HepG2 (cell line): ENCODE measurements around the gene NIFK. TPM values are rescaled to one million over a fixed set of nuclear protein-coding genes. Genes with fewer than 3 reads are reported as not detected.
"Not testable (repeated sequence)": the region's sequence is repeated elsewhere in the genome, so short reads cannot be mapped to it uniquely, and the experiment has no call there.

Experiments used
- ATAC-seq: fragments of 200-7000 bp; cut with Tn5 transposase; 3 replicates; pipeline ENCODE4 v1.9.1; 2020; ENCODE audit warnings: mild to moderate bottlenecking, moderate library complexity
- BruUV-seq: library from RNA; stranded (reverse); fragments of 400-500 nt; replicated peaks from 2 replicates; lab custom pipeline; 2021; lab: Mats Ljungman, UMichigan
- CTCF ChIA-PET: fragments of 300-600 bp; formaldehyde crosslinking; extraction: SDS; loops from one replicate; lab custom pipeline; 2021; ENCODE audit warnings: low total read pairs, inconsistent platforms, low intra/inter-chr PET ratio; lab: Yijun Ruan, JAX
- POLR2A ChIA-PET: fragments of 350-600 bp; sonication (Branson Sonifier 250); formaldehyde crosslinking; loops from one replicate; lab custom pipeline; 2020; ENCODE audit warnings: antibody characterized with exemption, inconsistent platforms; lab: Yijun Ruan, JAX
- DNase-seq: peaks from one replicate; pipeline ENCODE4 v3.0.0-alpha.2; 2015; ENCODE audit warnings: low spot score
- FAIRE-seq: peaks from 3 replicates; lab custom pipeline; 2011; peaks lifted over from hg19 to GRCh38; lab: Jason Lieb, UNC
- H2AFZ ChIP-seq: one replicate; pipeline ENCODE4 v1.6.1; 2011; ENCODE audit warnings: low read length, inconsistent platforms
- H3K27ac ChIP-seq: fragments of 300-600 bp; 3 replicates; pipeline ENCODE4 v1.8.0; 2011; ENCODE audit warnings: mixed run types, mild to moderate bottlenecking, mixed read lengths, low read length, inconsistent platforms; ENCODE audit not compliant: insufficient read depth; ENCODE audit errors: extremely low read length
- H3K27me3 ChIP-seq, 2 experiments: fragments of 200-600 bp in 1 of 2; 2 replicates in 1 of 2; 3 replicates in 1 of 2; pipeline versions ENCODE4 v1.6.0 to v1.8.0; 2011; ENCODE audit warnings: low read length in 2 of 2, mild to moderate bottlenecking in 2 of 2, moderate library complexity in 2 of 2, inconsistent platforms in 1 of 2; ENCODE audit not compliant: insufficient read depth in 2 of 2, control insufficient read depth in 1 of 2
- H3K36me3 ChIP-seq, 2 experiments: fragments of 200-600 bp in 1 of 2; replicated peaks in 1 of 2; 2 replicates in 1 of 2; 3 replicates in 1 of 2; pipeline versions ENCODE4 v1.5.1 to v1.8.0; 2011; ENCODE audit warnings: low read length in 2 of 2, inconsistent platforms in 1 of 2; ENCODE audit not compliant: insufficient read depth in 2 of 2, control insufficient read depth in 1 of 2
- H3K4me1 ChIP-seq: 2 replicates; pipeline ENCODE4 v1.5.1; 2012; ENCODE audit warnings: low read length, inconsistent platforms; ENCODE audit not compliant: insufficient read depth
- H3K4me2 ChIP-seq: 2 replicates; pipeline ENCODE4 v1.6.0; 2011; ENCODE audit warnings: low read depth, low read length, inconsistent platforms
- H3K4me3 ChIP-seq, 3 experiments: fragments of 200-600 bp in 1 of 3; sonication (generic), shearing (Covaris generic) in 1 of 3; replicated peaks in 1 of 3; 2 replicates each; pipeline ENCODE4 v1.5.1; 2011 to 2016; ENCODE audit warnings: low read length in 3 of 3, inconsistent platforms in 2 of 3, low read depth in 2 of 3, mild to moderate bottlenecking in 2 of 3, control low read depth in 1 of 3, mixed read lengths in 1 of 3; ENCODE audit not compliant: insufficient read depth in 1 of 3
- H3K79me2 ChIP-seq: one replicate; pipeline ENCODE4 v1.6.1; 2011; ENCODE audit warnings: low read length, inconsistent platforms; ENCODE audit not compliant: insufficient read depth
- H3K9ac ChIP-seq: 2 replicates; pipeline ENCODE4 v1.6.0; 2011; ENCODE audit warnings: mild to moderate bottlenecking, low read depth, low read length, inconsistent platforms; ENCODE audit not compliant: insufficient read depth
- H3K9me3 ChIP-seq: 2 replicates; pipeline ENCODE4 v1.5.1; 2012; ENCODE audit warnings: mild to moderate bottlenecking, low read length
- H4K20me1 ChIP-seq: 2 replicates; pipeline ENCODE4 v1.6.0; 2011; ENCODE audit warnings: inconsistent platforms, mild to moderate bottlenecking, low read length, moderate library complexity; ENCODE audit not compliant: insufficient read depth
- BHLHE40 ChIP-seq: IDR thresholded peaks from 2 replicates; pipeline ENCODE4 v1.6.1; 2011; ENCODE audit warnings: low read length, improper control_type of control experiment
- GABPB1 ChIP-seq: IDR thresholded peaks from 2 replicates; pipeline ENCODE4 v1.6.1; 2016; ENCODE audit warnings: mild to moderate bottlenecking, missing genetic modification reagents, moderate library complexity, missing compliant biosample characterization
- TBX2 ChIP-seq: sonication (generic); formaldehyde crosslinking; IDR thresholded peaks from 2 replicates; pipeline ENCODE4 v1.5.0; 2020; ENCODE audit warnings: missing genetic modification reagents, mild to moderate bottlenecking, borderline replicate concordance
- ZC3H13 ChIP-seq: sonication (generic); formaldehyde crosslinking; IDR thresholded peaks from 2 replicates; pipeline ENCODE4 v1.8.1; 2023; ENCODE audit warnings: mild to moderate bottlenecking, missing genetic modification reagents, moderate library complexity
- ZNF274 ChIP-seq: sonication (generic); formaldehyde crosslinking; IDR thresholded peaks from 2 replicates; pipeline ENCODE4 v1.5.1; 2020; ENCODE audit warnings: mild to moderate bottlenecking, missing genetic modification reagents
- ZNF567 ChIP-seq: sonication (generic); formaldehyde crosslinking; IDR thresholded peaks from 2 replicates; pipeline ENCODE4 v1.8.1; 2023; ENCODE audit warnings: mild to moderate bottlenecking, missing genetic modification reagents, borderline replicate concordance
- ZNF772 ChIP-seq: sonication (generic); formaldehyde crosslinking; IDR thresholded peaks from 2 replicates; pipeline ENCODE4 v1.5.0; 2020; ENCODE audit warnings: mild to moderate bottlenecking, missing genetic modification reagents
- WGBS: methylation state at CpG from one replicate; pipeline ENCODE4 v1.1.6; 2017; ENCODE audit warnings: low lambda C conversion rate; 5-methylcytosine and 5-hydroxymethylcytosine counted together
- in situ Hi-C: cut with HindIII; loops from 2 replicates; pipeline ENCODE4 v1.10.0; 2017; ENCODE audit warnings: low pct_unique_long_range_greater_than_20kb; ENCODE audit not compliant: extremely low pct_ligation_motif_present
- intact Hi-C: fragments of 100-400 bp; cut with micrococcal nuclease; formaldehyde crosslinking; loops from one replicate; pipeline ENCODE4 v1.10.0; 2022; ENCODE audit not compliant: unreplicated experiment
- polyA plus RNA-seq, 8 experiments: library from polyadenylated mRNA; depleted of rRNA in 3 of 8; stranded (reverse) in 7 of 8; unstranded in 1 of 8; fragments of >200 nt; fragmentation: Illumina TruSeq in 4 of 8; extraction: Trizol in 4 of 8; gene quantifications; 2 replicates each; pipeline versions ENCODE4 v1.2.1 to v1.2.3, GENCODE V29; 2011 to 2016; ENCODE audit warnings: low read depth in 4 of 8, missing spikeins in 1 of 8, mixed read lengths in 1 of 8; ENCODE audit not compliant: insufficient read depth in 1 of 8
- total RNA-seq, 5 experiments: library from RNA; depleted of rRNA; stranded (reverse); fragments of >200 nt; fragmentation: Illumina TruSeq; extraction: Trizol; gene quantifications; 2 replicates each; pipeline ENCODE4 v1.2.3, GENCODE V29; 2016; ENCODE audit warnings: low read depth in 1 of 5
- TF ChIP-seq, protein P1 (sequence below), 2 experiments: sonication (generic) in 1 of 2; formaldehyde crosslinking in 1 of 2; IDR thresholded peaks; 2 replicates each; pipeline versions ENCODE4 v1.4.0 to v1.6.1; 2018 to 2020; ENCODE audit warnings: missing genetic modification reagents in 2 of 2, borderline replicate concordance in 1 of 2, low read depth in 1 of 2, mild to moderate bottlenecking in 1 of 2, missing biosample characterization in 1 of 2

The NIFK gene
- total and polyA plus RNA-seq, 2 of the 13 experiments (the other 11 are each of a cell fraction or from before 2014, with no cell fraction given), result 19.6 to 105 TPM

DNA sequence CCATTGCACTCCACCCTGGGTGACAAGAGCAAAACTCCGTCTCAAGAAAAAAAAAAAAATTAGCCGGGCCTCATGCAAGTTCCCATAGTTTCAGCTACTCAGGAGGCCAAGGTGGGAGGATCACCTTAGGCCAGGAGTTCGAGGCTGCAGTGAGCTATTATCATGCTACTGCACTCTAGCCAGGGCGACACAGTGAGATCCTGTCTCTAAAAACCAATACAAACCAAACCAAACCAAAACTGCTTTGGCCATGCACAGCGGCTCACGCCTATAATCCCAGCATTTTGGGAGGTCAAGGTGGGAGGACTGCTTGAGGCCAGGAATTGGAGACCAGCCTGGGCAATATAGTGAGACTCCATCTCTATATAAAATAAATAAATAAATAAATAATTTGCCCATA lies 19.1 kb downstream of the NIFK start:
- WGBS, result 85% methylated on average over 6 of the region's 6 CpGs
- H3K27me3 ChIP-seq, result peaks cover 1 to 12% of the 10 kb centered on the region in 2 experiments; a peak in 3 of 5 replicates
- no peak overlapping the region for H3K4me3 ChIP-seq
- in situ Hi-C loops, result loop anchor here (5.0 to 10.0 kb wide), 3 partner anchors 123 to 315 kb away; partner anchors contain the start of gene RNU4ATAC
- FAIRE-seq, result no peak
- TF ChIP-seq TBX2 (CRISPR knock-in tag) (no peak), GABPB1 (CRISPR knock-in tag) (no peak), ZNF274 (no peak), ZNF772 (CRISPR knock-in tag) (no peak), BHLHE40 (no peak)
- DNase-seq, result no peak
- no peaks in the 10 kb centered on the region for H4K20me1 ChIP-seq
- no peak overlapping the region for H2AFZ ChIP-seq
- no peaks in the 10 kb centered on the region for H3K79me2 ChIP-seq
- CTCF ChIA-PET, result interaction anchor here (2.2 kb wide), 1 partner anchor 122 kb away, joined by 17 read pairs; no protein-coding TSS in a partner anchor
- POLR2A ChIA-PET, result interaction anchor here (1.4 to 5.3 kb wide), 2 partner anchors 69 to 187 kb away, joined by 3 to 23 read pairs; partner anchors contain the start of gene RNU4ATAC
- H3K36me3 ChIP-seq, result no peaks in the 10 kb centered on the region
- ATAC-seq, result no peak
- H3K9ac ChIP-seq, result no peak overlapping the region
- H3K4me1 ChIP-seq, result peaks cover 25% of the 10 kb centered on the region
- BruUV-seq, result no TSS peak
- no peaks in the 10 kb centered on the region for H3K9me3 ChIP-seq
- intact Hi-C loops, result no loop called here
- no peak overlapping the region for H3K27ac ChIP-seq
- H3K4me2 ChIP-seq, result no peak overlapping the region

DNA sequence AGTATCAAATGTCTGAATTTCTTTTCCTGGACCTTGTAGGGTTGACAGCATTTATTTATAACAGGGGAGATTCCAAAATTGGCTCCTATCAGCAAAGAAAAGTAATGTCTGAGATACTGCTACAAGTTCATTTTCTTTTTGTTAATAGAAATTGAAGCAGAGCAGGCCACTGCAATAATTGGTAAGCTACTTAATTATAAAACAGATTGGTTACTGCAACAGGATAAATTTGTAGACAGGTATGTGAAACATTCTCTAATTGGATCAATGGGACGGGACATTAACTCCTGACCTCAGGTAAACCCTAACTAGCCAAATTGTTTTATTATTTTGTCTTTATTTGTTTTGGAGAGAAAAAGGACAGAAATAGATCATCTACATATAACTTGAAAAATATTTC lies 20.5 kb downstream of the NIFK start:
- 16% methylated on average over 1 of the region's 1 CpG for WGBS
- POLR2A ChIA-PET, result interaction anchor here (1.0 to 1.4 kb wide), 2 partner anchors 9 to 66 kb away, joined by 3 to 6 read pairs; partner anchors contain the start of gene CLASP1

DNA sequence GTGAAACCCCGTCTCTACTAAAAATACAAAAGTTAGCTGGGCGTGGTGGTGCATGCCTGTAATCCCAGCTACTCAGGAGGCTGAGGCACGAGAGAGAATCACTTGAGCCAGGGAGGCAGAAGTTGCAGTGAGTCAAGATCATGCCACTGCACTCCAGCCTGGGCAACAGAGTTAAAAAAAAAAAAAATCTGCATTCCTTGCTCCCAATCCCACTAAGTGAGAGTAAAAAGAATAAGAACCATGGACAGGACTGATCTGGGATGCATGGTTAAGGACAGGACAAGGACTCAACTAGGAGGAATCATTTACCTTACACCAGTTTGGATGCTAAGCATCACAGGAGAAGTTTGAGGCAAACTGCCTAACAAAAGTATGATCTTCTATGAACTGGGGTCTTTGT lies 25.2 kb downstream of the NIFK start:
- H3K79me2 ChIP-seq, H3K9ac ChIP-seq, H3K9me3 ChIP-seq, H3K4me3 ChIP-seq, ATAC-seq, FAIRE-seq, H4K20me1 ChIP-seq, H2AFZ ChIP-seq, H3K4me2 ChIP-seq, H3K27ac ChIP-seq, H3K36me3 ChIP-seq, BruUV-seq, DNase-seq, intact Hi-C loops, CTCF ChIA-PET: not testable (repeated sequence)
- POLR2A ChIA-PET, result interaction anchor here (0.9 kb wide), 1 partner anchor 181 kb away, joined by 6 read pairs; the partner anchor contains the start of gene RNU4ATAC
- WGBS, result 42% methylated on average over 3 of the region's 3 CpGs
- in situ Hi-C loops, result loop anchor here (10.0 kb wide), 1 partner anchor 117 kb away; no protein-coding TSS in a partner anchor
- Histone ChIP-seq H3K4me1 (peaks cover 47% of the 10 kb centered on the region), H3K27me3 (peaks cover 1 to 26% of the 10 kb centered on the region in 2 experiments; a peak in 3 of 5 replicates)

More for the DNA sequence above, 20.5 kb downstream of the NIFK start:
- FAIRE-seq, result no peak
- H3K27me3 ChIP-seq, result peaks cover 1 to 15% of the 10 kb centered on the region in 2 experiments; a peak in 3 of 5 replicates
- no peaks in the 10 kb centered on the region for H3K79me2 ChIP-seq
- DNase-seq, result no peak
- H3K9me3 ChIP-seq, result no peaks in the 10 kb centered on the region
- ATAC-seq, result no peak
- no peak overlapping the region for H3K4me3 ChIP-seq
- H3K4me1 ChIP-seq, result peaks cover 16% of the 10 kb centered on the region
- no peaks in the 10 kb centered on the region for H3K36me3 ChIP-seq
- CTCF ChIA-PET, result interaction anchor here (1.0 kb wide), 1 partner anchor 120 kb away, joined by 3 read pairs; no protein-coding TSS in a partner anchor
- in situ Hi-C loops (loop anchor here (5.0 to 10.0 kb wide), 3 partner anchors 121 to 314 kb away; partner anchors contain the start of gene RNU4ATAC), intact Hi-C loops (no loop called here)
- no peak overlapping the region for H3K9ac ChIP-seq
- no peak overlapping the region for H2AFZ ChIP-seq
- TF ChIP-seq ZNF567 (CRISPR knock-in tag), result no peak
- TF ChIP-seq ZC3H13, result no peak
- TF ChIP-seq, protein P1, sequence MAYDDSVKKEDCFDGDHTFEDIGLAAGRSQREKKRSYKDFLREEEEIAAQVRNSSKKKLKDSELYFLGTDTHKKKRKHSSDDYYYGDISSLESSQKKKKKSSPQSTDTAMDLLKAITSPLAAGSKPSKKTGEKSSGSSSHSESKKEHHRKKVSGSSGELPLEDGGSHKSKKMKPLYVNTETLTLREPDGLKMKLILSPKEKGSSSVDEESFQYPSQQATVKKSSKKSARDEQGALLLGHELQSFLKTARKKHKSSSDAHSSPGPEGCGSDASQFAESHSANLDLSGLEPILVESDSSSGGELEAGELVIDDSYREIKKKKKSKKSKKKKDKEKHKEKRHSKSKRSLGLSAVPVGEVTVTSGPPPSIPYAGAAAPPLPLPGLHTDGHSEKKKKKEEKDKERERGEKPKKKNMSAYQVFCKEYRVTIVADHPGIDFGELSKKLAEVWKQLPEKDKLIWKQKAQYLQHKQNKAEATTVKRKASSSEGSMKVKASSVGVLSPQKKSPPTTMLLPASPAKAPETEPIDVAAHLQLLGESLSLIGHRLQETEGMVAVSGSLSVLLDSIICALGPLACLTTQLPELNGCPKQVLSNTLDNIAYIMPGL (CRISPR knock-in tag; IDR thresholded peaks at IDR 0.05; ENCODE audit: borderline replicate concordance in 1 of 2, low read depth in 1 of 2), result no peak
- H3K4me2 ChIP-seq, result no peak overlapping the region
- BruUV-seq, result no TSS peak
- H3K27ac ChIP-seq, result no peak overlapping the region
- no peaks in the 10 kb centered on the region for H4K20me1 ChIP-seq
